Measurements from ENCODE around the gene MOGAT1. TPM values are rescaled to one million over a fixed set of nuclear protein-coding genes. Genes with fewer than 3 reads are reported as not detected.
"Not testable (repeated sequence)": the region's sequence is repeated elsewhere in the genome, so short reads cannot be mapped to it uniquely, and the experiment has no call there.

Gene MOGAT1
- total RNA-seq, 1 donor from 2014 or later, result not detected

DNA sequence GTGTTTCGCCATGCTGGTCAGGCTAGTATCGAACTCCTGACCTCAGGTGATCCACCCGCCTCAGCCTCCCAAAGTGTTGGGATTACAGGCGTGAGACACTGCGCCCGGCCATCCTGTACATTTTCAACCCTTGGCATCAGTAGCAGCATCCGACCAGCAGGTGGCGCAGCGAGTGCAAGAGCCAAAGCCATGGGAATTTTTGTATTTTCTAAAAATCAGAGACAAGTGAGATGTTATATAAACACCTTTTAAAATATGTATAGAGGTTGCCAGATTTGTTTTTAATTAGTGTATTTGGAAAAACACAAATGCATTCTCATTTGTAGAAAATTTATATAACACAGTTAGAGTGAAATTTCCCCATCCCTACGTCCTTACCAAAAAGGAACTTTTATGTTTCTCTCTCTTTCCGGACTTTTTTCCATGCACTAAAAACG, 36.8 kb downstream of the MOGAT1 start:
- intact Hi-C loops (cut with micrococcal nuclease), result loop anchor here (1.0 to 2.0 kb wide), 5 partner anchors 18 to 231 kb away; no protein-coding TSS in a partner anchor

DNA sequence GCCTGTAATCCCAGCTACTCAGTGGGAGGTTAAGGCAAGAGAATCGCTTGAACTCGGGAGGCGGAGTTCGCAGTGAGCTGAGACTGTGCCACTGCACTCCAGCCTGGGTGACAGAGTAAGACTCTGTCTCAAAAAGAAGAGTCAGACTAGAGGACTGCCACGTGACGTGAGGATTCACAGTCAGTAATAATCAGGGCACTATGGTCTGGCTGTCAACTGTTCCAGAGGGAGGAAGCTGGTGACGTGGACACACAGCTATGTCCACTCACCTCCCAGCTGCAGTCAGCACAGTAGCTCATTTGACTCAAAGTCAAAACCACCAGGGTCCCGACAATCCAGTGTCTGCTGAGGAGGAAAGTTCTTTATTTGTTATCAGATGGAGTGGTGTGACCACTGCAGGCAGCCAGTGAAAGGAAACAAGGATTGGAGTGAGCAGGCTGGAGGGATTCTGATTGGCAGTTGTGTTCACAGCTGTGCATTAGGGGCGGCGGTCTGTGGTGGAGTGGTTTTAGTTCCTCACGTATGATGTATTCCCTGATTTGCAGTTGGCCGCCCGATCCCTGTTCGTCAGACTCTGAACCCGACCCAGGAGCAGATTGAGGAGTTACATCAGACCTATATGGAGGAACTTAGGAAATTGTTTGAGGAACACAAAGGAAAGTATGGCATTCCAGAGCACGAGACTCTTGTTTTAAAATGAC, 37.9 kb downstream of the MOGAT1 start:
- intact Hi-C loops (cut with micrococcal nuclease), result loop anchor here (2.0 kb wide), 1 partner anchor 79 kb away; no protein-coding TSS in a partner anchor

DNA sequence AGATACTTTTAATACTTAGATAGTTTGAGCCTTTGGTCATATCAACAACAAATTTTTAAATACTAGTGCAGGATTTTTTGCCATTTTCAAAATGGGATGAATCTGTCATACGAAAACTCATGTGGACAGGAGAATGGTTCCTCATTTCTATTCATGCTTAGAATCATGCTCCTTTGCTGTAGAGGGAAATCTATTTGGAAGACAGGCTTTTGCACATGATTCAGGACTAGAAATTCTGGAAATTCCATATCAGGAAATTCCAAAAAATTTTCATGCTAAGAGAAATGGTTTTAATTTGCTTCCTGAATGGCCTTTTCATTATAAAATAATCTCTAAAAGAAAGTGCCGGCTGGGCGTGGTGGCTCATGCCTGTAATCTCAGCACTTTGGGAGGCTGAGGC, 39.3 kb downstream of the MOGAT1 start:
- intact Hi-C loops (cut with micrococcal nuclease), result no loop called here

DNA sequence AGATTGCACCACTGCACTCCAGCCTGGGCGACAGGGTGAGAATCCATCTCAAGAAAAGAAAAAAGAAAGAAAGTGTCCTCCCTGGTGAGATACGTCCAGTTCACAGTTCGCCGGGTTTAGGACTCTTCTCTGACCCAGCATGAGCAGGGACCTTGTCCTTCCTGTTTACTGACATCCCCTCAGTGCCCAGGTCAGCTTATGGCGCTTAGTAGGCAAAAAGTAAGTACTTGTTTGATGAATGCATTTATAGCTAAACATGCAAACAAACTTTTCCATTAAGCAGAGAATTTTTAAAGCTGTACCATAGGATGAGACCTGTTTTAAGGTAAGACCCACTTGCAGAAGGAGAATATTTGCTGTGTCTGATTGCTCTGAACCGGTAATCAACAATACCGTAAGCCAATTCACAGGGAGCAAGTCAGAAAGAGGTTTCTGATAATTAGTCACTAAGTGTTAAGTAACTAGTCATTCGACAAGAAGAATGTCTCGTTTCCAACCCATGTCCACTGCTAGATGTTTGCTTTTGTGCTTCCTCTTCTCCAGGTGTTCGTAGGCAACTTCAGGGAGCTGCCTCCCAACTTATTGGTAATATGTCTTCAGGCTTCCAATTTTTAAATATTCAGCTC, 40.0 kb downstream of the MOGAT1 start:
- intact Hi-C loops (cut with micrococcal nuclease), result no loop called here

DNA sequence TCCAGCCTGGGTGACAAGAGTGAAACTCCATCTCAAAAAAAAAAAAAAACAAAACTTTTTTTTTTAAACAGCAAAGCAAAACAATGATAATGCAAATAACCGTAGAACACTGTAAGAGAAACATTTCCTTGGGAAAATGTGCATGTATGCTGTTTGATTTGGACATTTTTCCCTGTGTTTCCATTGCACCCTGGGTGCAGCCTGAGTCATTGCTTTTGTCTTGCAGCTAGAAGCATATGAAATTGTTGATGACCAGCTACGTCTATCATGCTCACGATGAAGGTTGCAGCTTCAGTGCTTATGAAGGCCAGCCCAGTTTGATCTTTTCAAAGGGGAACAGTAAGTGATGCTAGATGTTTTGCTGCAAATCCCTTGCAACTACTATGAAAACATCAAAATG, 41.5 kb downstream of the MOGAT1 start:
- intact Hi-C loops (cut with micrococcal nuclease), result no loop called here

DNA sequence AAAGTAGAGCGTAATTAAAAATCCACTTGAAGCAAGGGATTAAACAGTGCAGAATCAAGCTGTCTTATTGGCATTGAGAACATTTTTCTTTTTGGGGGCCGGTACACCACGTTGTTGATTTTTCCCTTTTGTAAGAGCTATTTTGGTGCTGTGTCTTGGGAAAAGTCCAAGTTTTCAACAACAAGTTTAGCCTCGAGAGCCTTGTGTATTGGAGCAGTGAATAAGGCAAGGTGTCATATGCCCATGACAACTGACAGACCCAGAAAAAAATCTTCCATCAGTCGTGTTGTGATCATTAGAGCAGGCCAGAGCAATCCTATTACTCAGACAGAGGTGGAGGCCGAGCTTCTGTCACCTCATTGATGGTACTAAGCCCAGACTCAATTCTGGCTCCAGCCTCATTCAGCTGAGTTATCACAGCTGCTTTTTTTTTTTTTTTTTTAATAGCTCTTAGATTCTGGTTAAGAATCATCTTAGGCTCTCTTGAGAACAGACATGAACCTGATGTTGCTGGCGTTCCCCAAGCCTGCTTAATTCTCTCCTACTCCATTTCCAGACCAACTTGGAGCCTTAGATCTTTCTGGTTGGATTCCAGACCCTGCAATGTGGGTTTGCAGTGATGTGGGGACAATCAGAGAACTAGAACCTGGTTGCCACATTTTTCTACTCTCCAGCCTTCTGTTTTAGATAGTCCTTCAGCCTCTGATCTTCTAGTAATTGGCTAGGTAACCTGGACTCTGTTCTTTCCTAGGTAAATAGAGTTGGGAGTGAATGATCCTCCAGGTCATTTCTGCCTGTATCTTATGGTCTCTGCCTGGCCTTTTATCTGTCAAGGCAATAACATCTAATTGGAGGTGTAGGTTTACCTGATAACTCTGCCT, 43.1 kb downstream of the MOGAT1 start:
- intact Hi-C loops (cut with micrococcal nuclease), result no loop called here

DNA sequence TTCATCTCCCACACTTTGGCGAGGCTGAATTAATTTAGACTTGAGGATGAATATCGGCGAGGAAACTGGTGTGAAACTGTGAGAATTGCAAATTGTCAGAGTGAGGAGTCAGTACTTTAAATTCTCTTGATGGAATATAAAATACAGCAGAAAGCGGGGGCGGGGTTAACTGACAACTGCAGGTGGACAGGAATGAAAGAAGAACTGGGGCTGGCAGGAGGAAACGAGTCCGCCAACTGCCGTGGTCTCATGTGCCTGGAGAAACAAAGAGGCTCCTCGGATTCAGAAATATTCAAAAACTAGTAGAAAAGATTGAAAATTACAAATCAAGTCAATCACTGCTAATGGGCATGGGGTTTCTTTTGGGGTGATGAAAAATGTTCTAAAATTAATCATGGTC, 44.3 kb downstream of the MOGAT1 start:
- intact Hi-C loops (cut with micrococcal nuclease), result no loop called here

DNA sequence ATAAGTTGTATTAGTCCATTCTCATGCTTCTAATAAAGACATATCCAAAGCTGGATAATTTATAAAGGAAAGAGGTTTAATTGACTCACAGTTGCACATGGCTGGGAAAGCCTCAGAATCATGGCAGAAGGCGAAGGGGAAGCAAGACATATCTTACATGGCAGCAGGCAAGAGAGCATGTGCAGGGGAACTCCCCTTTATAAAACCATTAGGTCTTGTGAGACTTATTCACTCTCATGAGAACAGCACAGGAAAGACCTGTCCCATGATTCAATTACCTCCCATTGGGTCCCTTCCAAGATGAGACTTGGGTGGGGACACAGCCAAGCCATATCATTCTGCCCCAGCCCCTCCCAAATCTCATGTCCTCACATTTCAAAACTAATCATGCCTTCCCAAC, 48.3 kb downstream of the MOGAT1 start:
- intact Hi-C loops (cut with micrococcal nuclease), result not testable (repeated sequence)

DNA sequence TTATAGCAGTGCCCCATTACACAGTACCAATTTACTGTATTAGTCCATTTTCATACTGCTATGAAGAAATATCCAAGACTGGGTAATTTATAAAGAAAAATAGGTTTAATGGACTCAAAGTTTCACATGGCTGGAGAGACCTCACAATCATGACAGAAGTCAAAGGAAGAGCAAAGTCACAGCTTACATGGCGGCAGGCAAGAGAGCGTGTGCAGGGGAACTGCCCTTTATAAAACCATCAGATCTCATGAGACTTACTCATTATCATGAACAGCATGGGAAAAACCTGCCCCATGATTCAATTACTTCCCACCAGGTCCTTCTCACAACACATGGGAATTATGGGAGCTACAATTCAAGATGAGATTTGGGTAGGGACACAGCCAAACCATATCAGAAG, 50.1 kb downstream of the MOGAT1 start:
- intact Hi-C loops (cut with micrococcal nuclease), result not testable (repeated sequence)

DNA sequence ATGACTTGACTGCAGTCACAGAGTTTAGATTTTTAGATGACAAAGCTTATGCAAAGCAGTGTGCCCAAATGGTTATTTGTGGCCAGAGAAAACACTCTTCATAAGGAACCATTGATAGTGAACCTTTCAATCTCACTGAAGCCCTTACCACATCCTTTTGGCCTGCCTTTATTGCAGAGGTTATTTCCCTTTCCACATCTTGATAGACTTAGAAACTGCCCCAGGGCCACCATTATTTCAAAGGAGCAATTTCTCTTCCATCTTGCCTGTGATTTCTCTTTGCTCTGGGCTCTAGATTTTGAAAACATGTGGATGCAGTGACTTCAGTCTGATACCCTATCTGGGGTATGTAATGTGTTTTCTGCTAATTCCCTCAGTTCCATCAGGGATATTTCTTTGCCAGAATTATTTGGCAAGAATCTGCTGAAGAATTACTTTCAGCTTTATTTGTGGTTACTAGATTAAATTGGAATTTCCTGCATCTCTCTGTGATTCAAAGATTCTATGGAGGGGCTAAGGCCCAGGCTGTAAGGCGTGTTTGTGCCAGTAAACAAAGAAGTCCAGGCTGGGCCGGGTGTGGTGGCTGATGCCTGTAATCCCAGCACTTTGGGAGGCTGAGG, 51.0 kb downstream of the MOGAT1 start:
- intact Hi-C loops (cut with micrococcal nuclease), result no loop called here

DNA sequence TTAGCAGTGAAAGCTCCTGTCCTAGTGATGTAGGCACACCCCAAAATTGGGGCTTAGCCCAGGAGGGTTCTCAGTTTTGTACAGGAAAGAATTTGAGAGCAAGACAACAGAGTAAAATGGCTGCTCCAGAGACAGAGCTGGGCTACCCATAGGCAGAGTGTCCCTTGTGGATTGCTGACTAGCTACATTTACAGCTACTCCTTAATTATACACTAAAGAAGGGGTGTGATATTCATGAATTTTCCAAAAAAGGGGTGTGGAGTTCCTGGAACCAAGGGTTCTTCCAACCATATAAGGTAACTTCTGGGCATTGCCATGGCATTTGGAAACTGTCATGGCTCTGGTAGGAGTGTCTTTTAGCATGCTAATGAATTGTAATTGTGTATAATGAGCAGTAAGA, 52.8 kb downstream of the MOGAT1 start:
- intact Hi-C loops (cut with micrococcal nuclease), result no loop called here

DNA sequence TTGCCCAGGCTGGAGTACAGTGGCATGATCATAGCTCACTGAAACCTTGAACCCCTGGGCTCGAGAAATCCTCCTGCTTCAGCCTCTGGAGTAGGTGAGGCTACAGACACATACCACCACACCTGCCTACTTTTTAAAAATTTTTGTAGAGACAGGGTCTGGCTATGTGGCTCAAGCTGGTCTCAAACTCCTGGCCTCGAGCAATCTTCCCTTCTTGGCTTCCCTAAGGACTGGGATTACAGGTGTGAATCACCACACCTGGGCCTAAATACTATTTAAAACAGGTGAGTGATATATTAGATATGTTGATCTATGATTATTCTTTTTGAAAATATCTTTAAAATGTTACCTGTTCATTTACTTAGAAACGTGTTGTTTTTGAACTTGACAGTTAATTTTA, 57.2 kb downstream of the MOGAT1 start:
- intact Hi-C loops (cut with micrococcal nuclease), result no loop called here

DNA sequence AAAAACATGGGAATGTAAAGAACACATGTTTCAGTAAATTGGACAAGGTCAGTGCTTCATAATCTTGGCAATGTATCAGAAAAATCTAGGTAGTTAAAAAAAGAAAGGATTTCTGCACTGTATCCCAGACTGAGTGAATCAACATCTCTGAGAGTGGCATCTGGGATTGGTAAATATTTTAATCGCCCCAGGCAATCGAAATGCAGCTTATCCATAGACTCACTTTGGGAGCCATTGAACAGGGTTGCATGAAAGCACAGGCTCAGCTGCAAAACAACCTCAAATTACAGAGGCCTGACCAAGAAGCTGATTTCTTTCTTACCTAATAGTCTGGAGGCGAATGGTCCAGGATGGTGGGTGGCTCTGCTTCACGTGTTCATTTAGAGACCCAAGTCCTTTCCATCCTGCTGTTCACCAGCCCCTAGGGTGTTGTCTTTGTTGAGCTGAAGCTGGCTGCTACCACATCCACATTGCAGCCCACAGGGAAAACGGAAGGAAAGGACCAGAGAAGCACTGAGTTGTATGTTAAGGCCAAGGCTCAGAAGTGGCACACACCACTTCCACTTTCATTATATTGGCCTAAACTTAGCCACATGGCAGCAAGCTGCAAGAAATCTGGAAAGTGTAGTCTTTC, 59.0 kb downstream of the MOGAT1 start:
- intact Hi-C loops (cut with micrococcal nuclease), result no loop called here

DNA sequence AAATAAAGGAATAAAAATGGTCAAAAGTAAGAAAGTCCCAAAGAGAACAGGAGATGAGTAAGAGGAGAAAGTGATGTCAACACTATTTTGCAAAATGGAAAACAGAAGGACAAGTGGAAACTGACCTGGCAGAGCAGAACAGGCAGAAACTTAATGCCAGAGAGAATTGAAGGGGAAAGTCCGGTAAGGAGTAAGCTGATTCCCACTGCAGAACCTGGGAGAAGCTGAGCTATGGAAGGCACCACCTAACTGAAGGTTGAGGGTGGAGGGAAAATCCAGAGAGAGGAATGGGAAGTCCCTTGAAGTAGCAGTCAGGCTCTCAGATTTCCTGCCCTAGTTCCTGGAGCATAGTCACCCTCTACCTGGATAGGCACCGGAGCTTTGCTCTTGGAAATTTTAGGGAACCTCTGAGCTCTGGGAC, 59.8 kb downstream of the MOGAT1 start:
- intact Hi-C loops (cut with micrococcal nuclease), result no loop called here

DNA sequence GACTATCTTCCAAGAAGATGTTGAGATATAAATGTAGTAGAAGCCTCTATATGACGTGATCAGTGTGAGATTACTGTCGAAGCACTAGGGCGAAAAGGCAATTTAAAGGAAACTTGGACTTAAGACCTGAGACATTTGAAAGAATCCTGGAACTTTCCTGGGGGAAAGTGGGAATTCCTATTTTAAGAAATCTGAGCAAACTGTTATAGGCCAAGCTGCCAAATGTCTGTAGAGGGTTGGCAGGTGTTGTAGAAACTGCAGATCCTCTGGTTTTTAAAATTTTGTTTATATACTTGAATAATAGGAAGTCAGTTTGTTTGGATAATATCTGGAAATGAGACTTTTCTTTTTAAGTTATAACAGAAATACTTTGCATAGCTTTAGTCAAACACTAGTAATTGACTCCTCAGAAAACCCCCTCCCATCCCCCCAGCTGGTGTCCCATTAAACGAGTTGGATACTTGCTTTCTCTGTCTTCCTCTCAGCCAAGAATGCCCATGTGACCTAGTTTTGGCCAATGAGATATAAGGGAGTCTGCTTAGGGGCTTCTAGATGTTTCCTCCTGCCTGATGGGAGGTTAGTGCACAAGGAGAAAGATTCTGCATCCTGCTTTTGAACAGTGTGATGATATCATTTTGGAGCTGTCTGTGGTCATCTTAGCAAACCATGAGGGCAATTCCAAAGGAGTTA, 61.2 kb downstream of the MOGAT1 start:
- intact Hi-C loops (cut with micrococcal nuclease), result no loop called here

DNA sequence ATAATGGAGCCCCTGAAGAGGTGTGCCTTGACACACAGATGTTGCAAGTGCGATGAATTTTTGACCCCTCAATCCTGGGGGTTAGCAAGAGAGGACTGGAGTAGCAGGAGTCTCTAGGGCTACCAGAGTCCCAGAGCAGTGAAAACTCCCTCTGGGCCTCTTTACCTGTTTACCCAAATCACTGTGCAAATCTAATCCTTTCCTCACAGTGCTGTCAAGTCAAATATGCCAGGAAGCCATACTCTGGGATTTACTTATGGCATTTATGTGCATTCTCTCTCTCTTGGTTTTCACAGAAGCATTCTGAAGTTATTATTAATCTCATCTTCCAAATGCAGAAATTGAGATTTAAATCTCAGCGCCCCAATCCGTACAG, 62.0 kb downstream of the MOGAT1 start:
- intact Hi-C loops (cut with micrococcal nuclease), result no loop called here

DNA sequence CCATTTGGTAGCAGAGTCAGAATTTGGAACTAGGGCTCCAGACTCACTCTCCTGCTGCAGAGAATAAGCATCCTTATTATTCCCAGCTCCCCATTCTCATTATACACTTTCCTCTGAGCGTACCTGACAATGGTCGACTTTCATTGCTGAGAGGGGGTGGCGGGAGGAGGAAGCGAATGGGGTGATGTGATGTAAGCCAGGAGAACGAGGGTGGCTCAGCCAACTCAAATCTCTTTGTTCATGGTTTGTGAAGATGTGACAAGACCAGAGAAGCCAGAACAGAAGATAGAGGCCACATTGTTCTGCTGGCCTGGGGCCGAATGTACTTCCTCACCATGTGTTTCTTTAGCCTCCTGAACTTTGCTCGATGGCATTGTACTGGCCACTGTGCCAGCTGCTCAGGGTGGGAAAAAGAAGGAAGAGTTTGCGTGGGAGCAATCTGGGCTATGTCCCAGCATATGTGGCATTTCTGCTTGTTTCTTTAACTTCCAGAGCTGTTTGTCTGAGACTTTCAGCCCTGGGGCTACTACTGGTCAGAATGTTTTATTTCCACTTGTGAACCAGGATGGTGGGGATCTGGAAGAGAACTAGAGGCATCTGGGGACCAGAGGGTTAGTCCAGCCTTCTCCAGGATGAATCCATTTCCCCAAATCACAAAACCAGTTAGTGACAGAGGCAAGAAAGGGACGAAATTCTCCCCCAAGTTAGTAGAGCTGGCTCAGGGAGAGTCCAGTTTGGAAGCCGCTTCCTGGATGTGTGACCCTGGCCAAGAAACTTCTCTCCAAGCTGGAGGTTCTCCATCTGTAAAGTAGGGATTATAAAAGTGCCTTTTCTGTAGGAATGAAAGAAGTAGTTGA, 62.6 kb downstream of the MOGAT1 start:
- intact Hi-C loops (cut with micrococcal nuclease), result no loop called here

DNA sequence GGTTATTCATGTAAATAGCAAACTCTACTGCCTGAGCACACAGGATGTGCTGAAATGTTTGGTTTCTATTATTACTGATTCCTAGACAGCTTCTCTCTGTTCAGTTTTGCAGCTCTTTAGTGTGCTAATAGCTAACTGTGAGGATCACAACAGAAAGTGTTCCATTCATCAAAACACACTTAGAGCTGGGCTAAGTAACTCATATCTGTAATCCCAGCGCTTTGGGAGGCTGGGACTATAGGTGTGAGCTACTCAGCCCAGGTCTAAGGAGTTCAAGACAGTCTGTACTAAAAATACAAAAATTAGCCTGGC, 63.2 kb downstream of the MOGAT1 start:
- intact Hi-C loops (cut with micrococcal nuclease), result no loop called here

DNA sequence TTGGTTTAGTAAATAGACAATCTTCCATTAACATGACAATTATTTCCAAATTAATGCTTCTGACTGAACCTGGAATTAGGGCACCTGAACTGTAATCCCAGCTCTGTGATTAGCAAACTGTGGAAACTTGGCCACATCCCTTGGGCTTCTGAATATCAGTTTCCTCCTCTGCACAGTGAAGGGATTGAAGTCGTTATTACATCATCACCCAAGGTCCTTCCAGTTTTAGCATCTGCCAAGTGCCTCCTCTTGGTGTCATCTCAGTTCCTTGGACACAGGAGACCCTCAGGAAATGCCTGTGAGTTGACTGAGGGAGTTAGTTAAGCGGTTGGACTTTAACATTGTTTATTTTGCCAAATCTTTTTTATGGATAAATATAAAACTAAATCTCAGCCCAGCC, 64.8 kb downstream of the MOGAT1 start:
- intact Hi-C loops (cut with micrococcal nuclease), result no loop called here

DNA sequence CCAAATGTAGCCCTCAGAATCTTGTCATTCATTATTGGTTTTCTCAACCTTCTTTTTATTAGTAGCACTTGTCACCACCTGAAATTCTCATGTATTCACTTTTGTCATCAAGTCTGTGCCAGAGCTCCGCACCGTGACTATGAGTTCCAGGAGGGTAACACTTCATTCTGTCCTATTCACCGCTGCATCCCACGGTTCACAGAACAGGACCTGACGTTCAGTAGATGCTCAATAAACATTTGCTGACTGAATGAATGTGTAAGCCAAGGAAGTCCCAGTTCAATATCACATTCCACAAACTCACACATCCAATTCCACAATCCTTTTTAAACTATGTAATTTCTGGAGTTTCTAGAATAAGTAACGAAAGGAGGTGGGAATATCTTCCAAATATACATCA, 65.5 kb downstream of the MOGAT1 start:
- intact Hi-C loops (cut with micrococcal nuclease), result no loop called here
